ENCODE results near the gene UBASH3B. TPM values are rescaled to one million over a fixed set of nuclear protein-coding genes. Genes with fewer than 3 reads are reported as not detected.

UBASH3B gene
- total RNA-seq, 1 experiment from 2014 or later, result 8.0 TPM

DNA sequence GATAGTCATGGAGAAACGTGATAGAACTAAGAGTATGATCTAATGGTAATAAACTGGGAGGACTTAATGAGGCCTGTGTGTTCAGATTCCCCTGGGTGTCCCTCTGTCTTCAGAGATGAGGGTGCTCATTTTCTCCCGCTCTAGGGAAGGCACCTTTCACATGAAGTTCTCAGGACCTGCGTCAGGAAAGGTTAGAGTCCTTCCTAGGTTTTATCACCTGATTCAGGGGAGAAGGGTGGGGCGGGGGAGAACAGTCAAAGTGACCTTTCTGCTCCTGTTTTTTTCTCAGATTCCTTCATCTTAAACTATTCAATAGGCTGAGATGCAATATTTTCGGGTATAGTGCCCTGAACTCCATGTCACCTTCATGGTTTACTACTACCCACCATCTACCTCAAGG is 160.4 kb downstream of the UBASH3B start:
- Histone ChIP-seq H2BK15ac (ENCODE audit: low read depth, low read length) (no peak overlapping the region), H3K79me1 (ENCODE audit: insufficient read depth, low read depth, low read length, poor library complexity, severe bottlenecking) (no peaks in the 10 kb centered on the region), H3K18ac (ENCODE audit: insufficient read length, low read depth, low read length) (no peak overlapping the region), H2BK120ac (ENCODE audit: low read depth, low read length, poor library complexity, severe bottlenecking) (no peak overlapping the region), H3K27ac (ENCODE audit: insufficient read length, low read depth, low read length) (no peak overlapping the region), H4K5ac (ENCODE audit: insufficient read length, low read depth, low read length) (no peak overlapping the region), H2BK5ac (ENCODE audit: insufficient read length, low read length) (no peak overlapping the region), H3K27me3 (ENCODE audit: insufficient read depth, low read length) (no peaks in the 10 kb centered on the region), H2AFZ (ENCODE audit: low read length) (no peak overlapping the region), H2AK5ac (ENCODE audit: insufficient read length, low read length) (no peak overlapping the region), H3K4me2 (ENCODE audit: insufficient read depth, insufficient read length, low read length) (no peak overlapping the region), H4K91ac (ENCODE audit: insufficient read length, low read depth, low read length) (no peak overlapping the region), H4K20me1 (ENCODE audit: control insufficient read depth, insufficient read depth, insufficient read length) (no peaks in the 10 kb centered on the region), H3K79me2 (ENCODE audit: insufficient read depth, low read length) (no peaks in the 10 kb centered on the region), H3T11ph (ENCODE audit: low read length) (no peak overlapping the region), H3K4me1 (ENCODE audit: insufficient read depth, low read length) (peaks cover 6% of the 10 kb centered on the region), H3K23ac (ENCODE audit: insufficient read length, low read depth, low read length) (no peak overlapping the region), H3K56ac (ENCODE audit: insufficient read length, low read depth, low read length) (no peak overlapping the region), H2BK20ac (ENCODE audit: low read depth, low read length, poor library complexity, severe bottlenecking) (no peak overlapping the region), H4K8ac (replicated peaks; ENCODE audit: insufficient read length, low read depth, low read length) (no peak overlapping the region), H3K9ac (ENCODE audit: extremely low read depth, insufficient read length, low read length) (no peak overlapping the region), H3K14ac (ENCODE audit: insufficient read depth, low read length) (no peak overlapping the region), H3K23me2 (ENCODE audit: insufficient read length, low read depth, low read length, poor library complexity, severe bottlenecking) (peaks cover 5% of the 10 kb centered on the region), H3K9me3 (ENCODE audit: control insufficient read depth, low read depth, low read length) (peaks cover 8% of the 10 kb centered on the region), H3K4ac (ENCODE audit: low read depth, low read length) (no peak overlapping the region), H2BK12ac (ENCODE audit: insufficient read length, low read depth, low read length) (no peak overlapping the region)
- TF ChIP-seq, protein P1, sequence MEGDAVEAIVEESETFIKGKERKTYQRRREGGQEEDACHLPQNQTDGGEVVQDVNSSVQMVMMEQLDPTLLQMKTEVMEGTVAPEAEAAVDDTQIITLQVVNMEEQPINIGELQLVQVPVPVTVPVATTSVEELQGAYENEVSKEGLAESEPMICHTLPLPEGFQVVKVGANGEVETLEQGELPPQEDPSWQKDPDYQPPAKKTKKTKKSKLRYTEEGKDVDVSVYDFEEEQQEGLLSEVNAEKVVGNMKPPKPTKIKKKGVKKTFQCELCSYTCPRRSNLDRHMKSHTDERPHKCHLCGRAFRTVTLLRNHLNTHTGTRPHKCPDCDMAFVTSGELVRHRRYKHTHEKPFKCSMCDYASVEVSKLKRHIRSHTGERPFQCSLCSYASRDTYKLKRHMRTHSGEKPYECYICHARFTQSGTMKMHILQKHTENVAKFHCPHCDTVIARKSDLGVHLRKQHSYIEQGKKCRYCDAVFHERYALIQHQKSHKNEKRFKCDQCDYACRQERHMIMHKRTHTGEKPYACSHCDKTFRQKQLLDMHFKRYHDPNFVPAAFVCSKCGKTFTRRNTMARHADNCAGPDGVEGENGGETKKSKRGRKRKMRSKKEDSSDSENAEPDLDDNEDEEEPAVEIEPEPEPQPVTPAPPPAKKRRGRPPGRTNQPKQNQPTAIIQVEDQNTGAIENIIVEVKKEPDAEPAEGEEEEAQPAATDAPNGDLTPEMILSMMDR (conservative IDR thresholded peaks at IDR 0.05), result no peak
- WGBS (ENCODE audit: extremely low coverage, insufficient read length, low lambda C conversion rate), result no CpG with 5 or more reads among the region's 5 CpGs
- H3K27me3 Mint-ChIP-seq (ENCODE audit: low read depth), result no peaks in the 10 kb centered on the region
- H3K9me3 Mint-ChIP-seq, result peaks cover 24 to 29% of the 10 kb centered on the region in 2 experiments
- DNase-seq, result no peak
- H3K4me1 Mint-ChIP-seq, result peaks cover 33 to 35% of the 10 kb centered on the region in 2 experiments
- H3K27ac Mint-ChIP-seq, result no peak overlapping the region
- peaks cover 10 to 32% (median 23%) of the 10 kb centered on the region in 3 experiments for H3K36me3 Mint-ChIP-seq (ENCODE audit: insufficient read depth in 1 of 3, low read depth in 3 of 3)
- H3K4me3 Mint-ChIP-seq, result no peak overlapping the region
